Nephron progenitor cell (in vitro differentiated cells): Measurements from ENCODE around the gene ARHGAP30.
A peak's percentile ranks its signal among the peaks of the same experiment; 100 is the strongest.

ENCODE experiments used
- DNase-seq: peaks from one replicate; pipeline ENCODE4 v3.0.0; 2021
- H3K27ac Mint-ChIP-seq: 2 replicates; pipeline ENCODE4 v1.8.0; 2021; ENCODE audit warnings: mild to moderate bottlenecking, moderate library complexity, mixed read lengths
- H3K27me3 Mint-ChIP-seq: 2 replicates; pipeline ENCODE4 v1.8.0; 2021; ENCODE audit warnings: mild to moderate bottlenecking, low read depth, mixed read lengths; ENCODE audit not compliant: poor library complexity
- H3K36me3 Mint-ChIP-seq: 2 replicates; pipeline ENCODE4 v1.8.0; 2021; ENCODE audit warnings: low read depth, mixed read lengths
- H3K4me1 Mint-ChIP-seq: 2 replicates; pipeline ENCODE4 v1.8.0; 2021; ENCODE audit warnings: mixed read lengths
- H3K4me3 Mint-ChIP-seq: 2 replicates; pipeline ENCODE4 v1.8.0; 2021; ENCODE audit warnings: mild to moderate bottlenecking, moderate library complexity, mixed read lengths
- H3K9me3 Mint-ChIP-seq: 2 replicates; pipeline ENCODE4 v1.8.0; 2021; ENCODE audit warnings: mild to moderate bottlenecking, moderate library complexity, mixed read lengths
- CTCF ChIP-seq: fragments of 200-600 bp; sonication (generic); IDR thresholded peaks from 2 replicates; pipeline ENCODE4 v1.5.0; 2021; ENCODE audit warnings: antibody characterized with exemption

Gene ARHGAP30

GRCh38 chr1:161077426-161077825 lies 7.7 kb upstream of the ARHGAP30 start:
- no peak for DNase-seq
- Mint-ChIP-seq H3K4me1 (peaks cover 28% of the 10 kb centered on the region), H3K9me3 (no peaks in the 10 kb centered on the region), H3K27ac (no peak overlapping the region), H3K27me3 (peaks cover 9% of the 10 kb centered on the region), H3K4me3 (no peak overlapping the region), H3K36me3 (no peaks in the 10 kb centered on the region)
- no peak for TF ChIP-seq CTCF

DNA sequence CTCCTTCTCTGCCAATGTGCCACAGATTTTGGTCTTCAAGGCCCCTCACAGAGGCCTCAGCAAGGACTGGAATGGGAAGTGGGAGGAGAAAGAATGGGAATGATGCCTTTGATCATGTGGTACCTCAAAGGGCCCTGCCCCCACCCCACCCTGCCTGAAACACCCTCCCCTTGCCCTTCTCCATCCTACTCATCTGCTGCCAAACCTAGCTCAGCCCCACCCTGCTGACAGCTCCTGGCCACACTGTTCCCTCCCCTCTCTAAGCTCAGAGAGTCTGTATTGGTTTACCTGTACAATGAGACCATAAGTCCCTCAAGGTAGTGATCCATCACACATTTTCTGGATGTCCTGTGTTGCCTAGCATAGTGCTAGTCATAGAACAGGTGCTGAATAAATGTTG lies 6.7 kb upstream of the ARHGAP30 start:
- Mint-ChIP-seq H3K27me3 (peaks cover 9% of the 10 kb centered on the region), H3K4me1 (peaks cover 33% of the 10 kb centered on the region), H3K4me3 (no peak overlapping the region), H3K36me3 (no peaks in the 10 kb centered on the region), H3K9me3 (no peaks in the 10 kb centered on the region), H3K27ac (no peak overlapping the region)
- TF ChIP-seq CTCF: no peak
- no peak for DNase-seq

- Mint-ChIP-seq H3K4me3 (no peak overlapping the region), H3K9me3 (no peaks in the 10 kb centered on the region)
These were observed 5.1 kb upstream of the ARHGAP30 start for GRCh38 chr1:161074676-161075368.

DNA sequence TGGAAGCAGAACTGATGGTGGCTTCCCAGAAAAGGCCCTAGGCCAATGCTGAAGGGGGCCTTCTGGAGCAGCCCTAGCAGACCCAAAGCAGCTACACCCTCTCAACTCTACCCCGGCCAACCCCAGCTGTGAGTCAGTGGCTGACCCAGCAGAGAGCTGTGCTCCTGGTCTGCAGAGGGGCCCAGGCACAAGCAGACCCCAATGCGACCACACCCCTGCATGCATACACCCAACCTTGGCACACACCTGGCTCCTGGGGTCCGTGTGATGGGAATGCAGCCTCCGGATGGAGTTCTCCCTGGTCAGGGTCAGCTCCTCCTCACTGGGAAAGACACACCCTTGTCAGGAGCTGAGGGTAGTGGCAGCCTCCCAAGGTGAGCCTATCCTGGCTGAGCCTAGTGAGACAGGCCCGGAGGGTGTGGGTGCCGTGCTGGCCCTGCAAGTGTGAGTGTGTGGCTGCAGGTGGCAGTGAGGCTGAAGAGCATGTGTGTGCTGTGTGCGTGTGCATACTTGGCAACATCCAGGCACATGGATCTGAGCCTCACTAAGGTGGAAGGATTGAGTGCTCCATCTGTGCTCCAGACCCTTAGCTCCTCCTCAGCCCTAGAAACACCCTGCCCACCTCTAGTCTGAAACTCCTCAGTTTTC lies 3.9 kb upstream of the ARHGAP30 start:
- Mint-ChIP-seq H3K9me3 (no peaks in the 10 kb centered on the region), H3K4me1 (peaks cover 31% of the 10 kb centered on the region)

More at GRCh38 chr1:161074676-161075368, 5.1 kb upstream of the ARHGAP30 start:
- no peak for TF ChIP-seq CTCF
- H3K36me3 Mint-ChIP-seq: no peaks in the 10 kb centered on the region
- DNase-seq: no peak
- H3K4me1 Mint-ChIP-seq: peaks cover 24% of the 10 kb centered on the region
- H3K27ac Mint-ChIP-seq: peak overlapping the region; percentile 60
- peaks cover 9% of the 10 kb centered on the region for H3K27me3 Mint-ChIP-seq

DNA sequence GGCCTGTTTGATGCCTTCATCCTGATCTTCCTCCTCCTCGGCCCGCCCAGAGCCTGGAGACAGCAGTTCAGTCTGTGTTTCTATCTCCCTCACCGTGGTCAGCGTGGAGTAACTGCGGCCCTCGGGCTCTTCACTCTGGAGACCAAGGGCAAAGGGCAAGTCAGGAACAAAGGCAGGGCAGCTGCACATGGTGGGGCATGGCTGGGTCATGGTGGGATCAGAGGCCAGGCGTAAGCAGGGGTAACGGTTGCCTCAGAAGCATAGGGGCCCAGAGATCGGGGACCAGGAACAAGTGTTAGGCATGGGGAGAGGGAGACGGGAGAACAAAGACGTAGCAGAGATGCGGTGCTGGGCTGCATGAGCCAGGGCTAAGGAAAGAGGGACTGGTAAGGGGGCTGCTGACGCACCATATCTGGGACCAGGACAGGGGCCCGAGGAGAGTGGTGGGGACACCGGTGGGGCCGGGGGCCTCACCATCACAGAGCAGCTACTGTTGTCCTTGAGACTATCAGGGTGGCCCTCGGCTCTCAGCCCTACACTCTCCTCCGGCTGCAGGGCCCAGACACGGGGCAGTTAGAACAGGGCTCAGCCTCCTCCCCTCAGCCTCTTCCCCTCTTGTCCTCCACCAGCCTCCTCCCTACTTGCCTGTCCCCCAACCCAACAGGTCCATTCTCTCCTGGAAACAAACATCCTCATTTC lies 3.2 kb upstream of the ARHGAP30 start:
- peaks cover 34% of the 10 kb centered on the region for H3K4me1 Mint-ChIP-seq
- H3K4me3 Mint-ChIP-seq: no peak overlapping the region
- no peaks in the 10 kb centered on the region for H3K36me3 Mint-ChIP-seq
- no peaks in the 10 kb centered on the region for H3K9me3 Mint-ChIP-seq
- TF ChIP-seq CTCF: no peak
- no peak for DNase-seq
- no peak overlapping the region for H3K27ac Mint-ChIP-seq
- peaks cover 10% of the 10 kb centered on the region for H3K27me3 Mint-ChIP-seq

More for the DNA sequence above, 3.9 kb upstream of the ARHGAP30 start:
- DNase-seq: no peak
- Mint-ChIP-seq H3K36me3 (no peaks in the 10 kb centered on the region), H3K27me3 (peaks cover 9% of the 10 kb centered on the region), H3K27ac (no peak overlapping the region), H3K4me3 (no peak overlapping the region)
- TF ChIP-seq CTCF: no peak
